ENCODE measurements around the gene STXBP6.

GRCh38 chr14:24975393-24975792 is 74.6 kb downstream of the STXBP6 start:
- no peak for TF ChIP-seq POLR2A (IDR thresholded peaks at IDR 0.05)
- TF ChIP-seq, protein P1, sequence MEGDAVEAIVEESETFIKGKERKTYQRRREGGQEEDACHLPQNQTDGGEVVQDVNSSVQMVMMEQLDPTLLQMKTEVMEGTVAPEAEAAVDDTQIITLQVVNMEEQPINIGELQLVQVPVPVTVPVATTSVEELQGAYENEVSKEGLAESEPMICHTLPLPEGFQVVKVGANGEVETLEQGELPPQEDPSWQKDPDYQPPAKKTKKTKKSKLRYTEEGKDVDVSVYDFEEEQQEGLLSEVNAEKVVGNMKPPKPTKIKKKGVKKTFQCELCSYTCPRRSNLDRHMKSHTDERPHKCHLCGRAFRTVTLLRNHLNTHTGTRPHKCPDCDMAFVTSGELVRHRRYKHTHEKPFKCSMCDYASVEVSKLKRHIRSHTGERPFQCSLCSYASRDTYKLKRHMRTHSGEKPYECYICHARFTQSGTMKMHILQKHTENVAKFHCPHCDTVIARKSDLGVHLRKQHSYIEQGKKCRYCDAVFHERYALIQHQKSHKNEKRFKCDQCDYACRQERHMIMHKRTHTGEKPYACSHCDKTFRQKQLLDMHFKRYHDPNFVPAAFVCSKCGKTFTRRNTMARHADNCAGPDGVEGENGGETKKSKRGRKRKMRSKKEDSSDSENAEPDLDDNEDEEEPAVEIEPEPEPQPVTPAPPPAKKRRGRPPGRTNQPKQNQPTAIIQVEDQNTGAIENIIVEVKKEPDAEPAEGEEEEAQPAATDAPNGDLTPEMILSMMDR (IDR thresholded peaks at IDR 0.05 in 4 of 5, conservative IDR thresholded peaks at IDR 0.05 in 1 of 5): no peak
